Endodermal cell (in vitro differentiated cells): ENCODE measurements around the gene TRERF1. TPM values are rescaled to one million over a fixed set of nuclear protein-coding genes. Genes with fewer than 3 reads are reported as not detected.

ENCODE experiments used
- DNase-seq: peaks from one replicate; pipeline ENCODE4 v3.0.0-alpha.2; 2017
- H3K27ac ChIP-seq: 2 replicates; pipeline ENCODE4 v1.5.1; 2013; ENCODE audit warnings: mild to moderate bottlenecking, low read depth, low read length, moderate library complexity
- H3K27me3 ChIP-seq: 2 replicates; pipeline ENCODE4 v1.6.1; 2013; ENCODE audit warnings: mild to moderate bottlenecking, low read length, moderate library complexity; ENCODE audit not compliant: insufficient read depth, control insufficient read depth, poor library complexity, severe bottlenecking
- H3K36me3 ChIP-seq: 2 replicates; pipeline ENCODE4 v1.7.0; 2013; ENCODE audit warnings: mild to moderate bottlenecking, low read length, moderate library complexity; ENCODE audit not compliant: control insufficient read depth, insufficient read depth
- H3K4me1 ChIP-seq: one replicate; pipeline ENCODE4 v1.7.0; 2013; ENCODE audit warnings: low read length; ENCODE audit not compliant: control insufficient read depth, insufficient read depth
- H3K4me3 ChIP-seq: 2 replicates; pipeline ENCODE4 v1.5.1; 2013; ENCODE audit warnings: mild to moderate bottlenecking, low read length, moderate library complexity
- H3K9ac ChIP-seq: 2 replicates; pipeline ENCODE4 v1.6.1; 2013; ENCODE audit warnings: mild to moderate bottlenecking, low read length, moderate library complexity; ENCODE audit not compliant: poor library complexity, severe bottlenecking; ENCODE audit errors: extremely low read depth
- H3K9me3 ChIP-seq: 2 replicates; pipeline ENCODE4 v1.6.1; 2013; ENCODE audit warnings: mild to moderate bottlenecking, low read length, moderate library complexity; ENCODE audit not compliant: control insufficient read depth
- H3K27ac Mint-ChIP-seq: 2 replicates; pipeline ENCODE4 v1.8.0; 2020; ENCODE audit warnings: mixed read lengths
- H3K27me3 Mint-ChIP-seq: 2 replicates; pipeline ENCODE4 v1.8.0; 2021; ENCODE audit warnings: mild to moderate bottlenecking, mixed read lengths; ENCODE audit not compliant: insufficient read depth
- H3K36me3 Mint-ChIP-seq: 2 replicates; pipeline ENCODE4 v1.8.0; 2020; ENCODE audit warnings: low read depth, mixed read lengths
- H3K4me1 Mint-ChIP-seq: 2 replicates; pipeline ENCODE4 v1.8.0; 2020; ENCODE audit warnings: mixed read lengths
- H3K4me3 Mint-ChIP-seq: 2 replicates; pipeline ENCODE4 v1.8.0; 2020; ENCODE audit warnings: mild to moderate bottlenecking, moderate library complexity, mixed read lengths
- H3K9me3 Mint-ChIP-seq: 2 replicates; pipeline ENCODE4 v1.8.0; 2020; ENCODE audit warnings: mild to moderate bottlenecking, mixed read lengths
- CTCF ChIP-seq: fragments of 200-600 bp; sonication (generic); conservative IDR thresholded peaks from 2 replicates; pipeline ENCODE4 v1.5.0; 2021; ENCODE audit warnings: antibody characterized with exemption, mild to moderate bottlenecking
- whole genome bisulfite sequencing, 2 experiments: methylation state at CpG; one replicate each; pipeline versions ENCODE4 v1.1.5 to v1.1.7; 2013; ENCODE audit warnings: missing lambda C conversion rate in 2 of 2, mixed read lengths in 1 of 2; ENCODE audit not compliant: insufficient coverage in 1 of 2, insufficient read length in 1 of 2; 5-methylcytosine and 5-hydroxymethylcytosine counted together
- total RNA-seq, 2 donors: library from RNA; stranded (reverse); fragmentation: NEBNext Ultra II Directional in 1 of 2; extraction: Animal tissue kit (Norgen Biotek cat#: 25700) in 1 of 2; gene quantifications; 2 replicates in 1 of 2; 3 replicates in 1 of 2; pipeline ENCODE4 v1.2.1, GENCODE V29; 2021

Gene TRERF1
- total RNA-seq, 2 donors from 2014 or later, result 4.7 to 5.3 TPM

- Mint-ChIP-seq H3K27ac (no peak overlapping the region), H3K27me3 (peaks cover 9% of the 10 kb centered on the region), H3K4me3 (no peak overlapping the region), H3K36me3 (no peaks in the 10 kb centered on the region), H3K9me3 (peaks cover 4% of the 10 kb centered on the region), H3K4me1 (no peaks in the 10 kb centered on the region)
- 93 to 96% methylated on average over 6 to 14 of the region's 14 CpGs for WGBS, 2 experiments
- no peaks in the 10 kb centered on the region for H3K27me3 ChIP-seq
- H3K27ac ChIP-seq, result no peak overlapping the region
- H3K4me3 ChIP-seq, result no peak overlapping the region
- DNase-seq, result no peak
- no peaks in the 10 kb centered on the region for H3K36me3 ChIP-seq
- TF ChIP-seq CTCF, result no peak
- H3K4me1 ChIP-seq, result no peaks in the 10 kb centered on the region
- H3K9me3 ChIP-seq, result no peaks in the 10 kb centered on the region
- no peak overlapping the region for H3K9ac ChIP-seq
These were observed 42.3 kb upstream of the TRERF1 start for GRCh38 chr6:42493914-42494539.

GRCh38 chr6:42488129-42488528 is 36.4 kb upstream of the TRERF1 start:
- Mint-ChIP-seq H3K27ac (no peak overlapping the region), H3K9me3 (no peaks in the 10 kb centered on the region), H3K27me3 (peaks cover 2% of the 10 kb centered on the region), H3K4me1 (no peaks in the 10 kb centered on the region), H3K4me3 (no peak overlapping the region), H3K36me3 (no peaks in the 10 kb centered on the region)
- no peak overlapping the region for H3K4me3 ChIP-seq
- TF ChIP-seq CTCF, result no peak
- H3K4me1 ChIP-seq, result no peaks in the 10 kb centered on the region
- H3K9me3 ChIP-seq, result no peaks in the 10 kb centered on the region
- 86 to 100% methylated on average over 1 to 2 of the region's 2 CpGs for WGBS, 2 experiments
- DNase-seq, result no peak
- no peaks in the 10 kb centered on the region for H3K27me3 ChIP-seq
- H3K9ac ChIP-seq, result no peak overlapping the region
- no peaks in the 10 kb centered on the region for H3K36me3 ChIP-seq
- H3K27ac ChIP-seq, result no peak overlapping the region

- no peak for TF ChIP-seq CTCF
These were observed 32.5 kb upstream of the TRERF1 start for GRCh38 chr6:42484261-42484660.

More at GRCh38 chr6:42484261-42484660, 32.5 kb upstream of the TRERF1 start:
- no peaks in the 10 kb centered on the region for H3K9me3 Mint-ChIP-seq
- no peak overlapping the region for H3K4me3 Mint-ChIP-seq
- no peak overlapping the region for H3K27ac Mint-ChIP-seq
- Histone ChIP-seq H3K27me3 (no peaks in the 10 kb centered on the region), H3K9ac (no peak overlapping the region), H3K4me3 (no peak overlapping the region), H3K27ac (no peak overlapping the region), H3K9me3 (no peaks in the 10 kb centered on the region), H3K36me3 (no peaks in the 10 kb centered on the region), H3K4me1 (no peaks in the 10 kb centered on the region)
- peaks cover 2% of the 10 kb centered on the region for H3K27me3 Mint-ChIP-seq
- DNase-seq, result no peak
- 80 to 97% methylated on average over 1 of the region's 1 CpG for WGBS, 2 experiments
- H3K4me1 Mint-ChIP-seq, result no peaks in the 10 kb centered on the region
- no peaks in the 10 kb centered on the region for H3K36me3 Mint-ChIP-seq
